Hematopoietic multipotent progenitor cell treated with erythropoietin and hydrocortisone succinate and interleukin-3 and kit ligand, for 15 days (in vitro differentiated cells): Measurements from ENCODE around the gene RAMP3.
"Not testable (repeated sequence)": the region's sequence is repeated elsewhere in the genome, so short reads cannot be mapped to it uniquely, and the experiment has no call there.

Experiments used
- DNase-seq: peaks from one replicate; pipeline ENCODE4 v3.0.0-alpha.2; 2015; ENCODE audit warnings: low spot score

RAMP3 gene

GRCh38 chr7:45193828-45194227 is 36.2 kb downstream of the RAMP3 start:
- no peak for DNase-seq

GRCh38 chr7:45196374-45196773 is 38.8 kb downstream of the RAMP3 start:
- no peak for DNase-seq

GRCh38 chr7:45197461-45197860 is 39.9 kb downstream of the RAMP3 start:
- DNase-seq = no peak

GRCh38 chr7:45198986-45199385 is 41.4 kb downstream of the RAMP3 start:
- no peak for DNase-seq

- no peak for DNase-seq
Observed at GRCh38 chr7:45199506-45199905, 41.9 kb downstream of the RAMP3 start.

- no peak for DNase-seq
Observed at GRCh38 chr7:45202625-45203024, 45.0 kb downstream of the RAMP3 start.

GRCh38 chr7:45203036-45203435 is 45.4 kb downstream of the RAMP3 start:
- no peak for DNase-seq

- DNase-seq = no peak
Observed at GRCh38 chr7:45203459-45203858, 45.9 kb downstream of the RAMP3 start.

- no peak for DNase-seq
Observed at GRCh38 chr7:45203936-45204445, 46.4 kb downstream of the RAMP3 start.

- DNase-seq = not testable (repeated sequence)
Observed at GRCh38 chr7:45206266-45206665, 48.7 kb downstream of the RAMP3 start.

GRCh38 chr7:45209909-45210308 is 52.3 kb downstream of the RAMP3 start:
- DNase-seq = not testable (repeated sequence)

GRCh38 chr7:45211066-45211465 is 53.5 kb downstream of the RAMP3 start:
- no peak for DNase-seq

- no peak for DNase-seq
Observed at GRCh38 chr7:45211958-45212357, 54.4 kb downstream of the RAMP3 start.

GRCh38 chr7:45212606-45213005 is 55.0 kb downstream of the RAMP3 start:
- DNase-seq = no peak

GRCh38 chr7:45215601-45216062 is 58.0 kb downstream of the RAMP3 start:
- no peak for DNase-seq

- no peak for DNase-seq
Observed at GRCh38 chr7:45216181-45216580, 58.6 kb downstream of the RAMP3 start.

GRCh38 chr7:45216622-45217165 is 59.1 kb downstream of the RAMP3 start:
- no peak for DNase-seq

- peak; percentile 35 for DNase-seq
Observed at GRCh38 chr7:45217358-45217757, 59.8 kb downstream of the RAMP3 start.

- DNase-seq = no peak
Observed at GRCh38 chr7:45219130-45219529, 61.5 kb downstream of the RAMP3 start.

- DNase-seq = no peak
Observed at GRCh38 chr7:45219801-45220435, 62.3 kb downstream of the RAMP3 start.

- no peak for DNase-seq
Observed at GRCh38 chr7:45220846-45221618, 63.4 kb downstream of the RAMP3 start.

GRCh38 chr7:45221896-45222604 is 64.5 kb downstream of the RAMP3 start:
- no peak for DNase-seq
